GM12865 (cell line): ENCODE data around the gene PYGO2.

Experiments used
- DNase-seq: peaks from one replicate; pipeline ENCODE4 v3.0.0; 2010; ENCODE audit warnings: low read depth
- H3K4me3 ChIP-seq: 2 replicates; pipeline ENCODE4 v1.5.1; 2011; ENCODE audit warnings: mild to moderate bottlenecking, low read depth, low read length, control low read depth
- TF ChIP-seq, protein P1 (sequence below): IDR thresholded peaks from 2 replicates; pipeline ENCODE4 v1.5.1; 2011; ENCODE audit warnings: low read length, control low read depth, low read depth, inconsistent platforms; ENCODE audit not compliant: insufficient read depth; ENCODE audit errors: missing control alignments

Gene PYGO2

DNA sequence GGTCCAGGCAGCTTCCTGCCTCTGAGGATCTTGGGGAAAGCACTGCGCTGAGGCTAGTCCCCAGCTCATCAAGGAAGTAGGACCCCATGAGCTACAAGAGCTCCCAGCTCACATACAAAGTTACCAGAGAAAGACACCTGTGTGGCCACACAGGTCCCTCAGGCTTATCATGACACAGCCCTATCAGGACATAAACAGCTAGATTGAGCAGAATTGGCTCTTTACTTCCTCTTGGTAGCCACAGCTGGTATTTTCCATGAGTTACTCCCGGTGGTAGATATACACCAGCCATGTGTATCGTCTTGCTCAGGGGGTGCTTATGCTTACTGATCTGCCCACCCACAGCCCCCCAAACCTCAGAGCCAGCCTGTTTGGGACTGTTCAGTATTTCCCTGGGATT is 33.0 kb upstream of the PYGO2 start:
- H3K4me3 ChIP-seq: no peak overlapping the region
- TF ChIP-seq, protein P1, sequence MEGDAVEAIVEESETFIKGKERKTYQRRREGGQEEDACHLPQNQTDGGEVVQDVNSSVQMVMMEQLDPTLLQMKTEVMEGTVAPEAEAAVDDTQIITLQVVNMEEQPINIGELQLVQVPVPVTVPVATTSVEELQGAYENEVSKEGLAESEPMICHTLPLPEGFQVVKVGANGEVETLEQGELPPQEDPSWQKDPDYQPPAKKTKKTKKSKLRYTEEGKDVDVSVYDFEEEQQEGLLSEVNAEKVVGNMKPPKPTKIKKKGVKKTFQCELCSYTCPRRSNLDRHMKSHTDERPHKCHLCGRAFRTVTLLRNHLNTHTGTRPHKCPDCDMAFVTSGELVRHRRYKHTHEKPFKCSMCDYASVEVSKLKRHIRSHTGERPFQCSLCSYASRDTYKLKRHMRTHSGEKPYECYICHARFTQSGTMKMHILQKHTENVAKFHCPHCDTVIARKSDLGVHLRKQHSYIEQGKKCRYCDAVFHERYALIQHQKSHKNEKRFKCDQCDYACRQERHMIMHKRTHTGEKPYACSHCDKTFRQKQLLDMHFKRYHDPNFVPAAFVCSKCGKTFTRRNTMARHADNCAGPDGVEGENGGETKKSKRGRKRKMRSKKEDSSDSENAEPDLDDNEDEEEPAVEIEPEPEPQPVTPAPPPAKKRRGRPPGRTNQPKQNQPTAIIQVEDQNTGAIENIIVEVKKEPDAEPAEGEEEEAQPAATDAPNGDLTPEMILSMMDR: no peak
- DNase-seq: no peak

- TF ChIP-seq, protein P1: no peak
- no peak overlapping the region for H3K4me3 ChIP-seq
- DNase-seq: no peak
These were observed 32.6 kb upstream of the PYGO2 start for GRCh38 chr1:154994269-154994587.

DNA sequence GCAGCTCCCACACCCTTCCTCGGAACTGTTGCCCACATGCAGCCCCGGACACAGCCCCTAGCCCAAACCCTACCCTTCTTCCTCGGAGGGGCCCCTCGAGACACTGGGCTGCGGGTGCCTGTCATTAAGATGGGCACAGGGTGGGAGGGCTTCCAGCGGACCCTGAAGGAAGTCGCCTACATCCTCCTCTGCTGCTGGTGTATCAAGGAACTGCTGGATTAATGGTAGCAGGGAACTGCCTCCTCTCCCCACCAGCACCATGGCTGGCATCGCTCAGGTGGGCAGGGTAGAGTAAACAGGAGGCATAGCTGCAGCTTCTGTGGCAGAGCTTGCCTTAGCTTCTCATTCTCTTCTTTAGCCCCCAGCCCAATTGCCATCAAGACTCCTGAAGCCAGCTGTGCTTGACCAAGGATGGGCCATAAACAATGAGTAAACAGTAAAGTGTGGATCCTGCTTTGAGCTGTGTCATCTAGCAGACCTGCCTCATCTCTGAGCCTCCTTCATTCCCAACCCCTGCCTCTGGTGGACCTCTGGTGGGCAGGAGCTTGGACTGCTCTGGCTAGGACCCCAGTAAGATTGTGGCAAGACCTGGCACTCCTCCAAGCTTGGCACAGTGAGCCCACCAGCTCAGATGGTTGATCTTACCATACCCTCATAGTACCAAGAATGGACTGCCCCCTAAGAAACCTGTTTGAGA is 32.1 kb upstream of the PYGO2 start, which contains the start of gene LENEP:
Gene LENEP, plus strand, starts transcription at position 15 of the 697 bp plus-strand sequence. Its CDS starts 22 bp downstream, at position 37.
- DNase-seq: no peak
- H3K4me3 ChIP-seq: no peak within 1 kb of the TSS
- TF ChIP-seq, protein P1: no peak

DNA sequence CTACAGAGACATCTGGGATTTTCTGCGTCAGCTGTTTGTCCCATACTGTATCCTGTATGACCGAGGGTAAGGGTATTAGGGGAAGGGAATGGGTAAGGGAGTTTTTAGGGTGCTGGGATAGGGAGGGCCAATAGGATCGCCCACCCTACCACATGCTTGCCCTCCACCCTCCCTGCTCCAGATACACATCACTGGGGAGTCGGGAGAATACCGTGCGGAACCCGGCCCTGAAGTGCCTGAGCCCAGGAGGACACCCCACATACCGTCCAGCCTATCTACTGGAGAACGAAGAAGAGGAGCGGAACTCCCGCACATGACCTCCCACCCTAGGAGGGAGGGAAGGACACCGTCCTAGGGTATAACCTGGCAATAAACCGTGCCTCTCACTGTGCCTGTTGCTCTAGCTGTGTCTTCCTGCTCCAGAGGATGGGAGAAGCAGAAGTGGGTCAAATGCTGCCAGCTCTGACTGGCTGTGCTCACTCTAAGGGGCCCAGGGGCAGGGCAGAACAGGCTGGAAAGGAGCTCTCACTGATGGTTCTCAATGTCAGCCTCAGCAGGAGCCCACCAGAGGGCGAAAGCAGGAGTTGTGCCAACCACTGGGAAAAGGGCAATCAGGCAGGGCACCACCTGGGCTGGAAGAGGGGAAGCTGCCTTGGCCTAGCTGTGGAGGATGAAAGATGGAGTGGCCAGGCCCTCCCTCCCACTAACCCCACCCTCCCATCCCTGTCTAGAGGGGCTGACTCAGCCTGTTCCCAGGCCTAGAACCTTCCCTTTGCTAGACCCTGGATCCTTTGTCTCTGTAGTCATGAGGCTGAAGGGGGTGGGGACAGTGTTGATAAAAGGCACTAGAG is 31.4 kb upstream of the PYGO2 start:
- TF ChIP-seq, protein P1: no peak
- no peak overlapping the region for H3K4me3 ChIP-seq
- no peak for DNase-seq

GRCh38 chr1:154990276-154990675 is 28.7 kb upstream of the PYGO2 start:
- H3K4me3 ChIP-seq: no peak overlapping the region
- no peak for DNase-seq
- TF ChIP-seq, protein P1: no peak

- no peak overlapping the region for H3K4me3 ChIP-seq
- no peak for DNase-seq
These were observed 27.7 kb upstream of the PYGO2 start for GRCh38 chr1:154989195-154989860.

More at GRCh38 chr1:154989195-154989860, 27.7 kb upstream of the PYGO2 start:
- TF ChIP-seq, protein P1: no peak
